Adipocyte (in vitro differentiated cells): Measurements from ENCODE around the gene PTBP3.

Source experiments
- DNase-seq: peaks from one replicate; pipeline ENCODE4 v3.0.0-alpha.2; 2015; ENCODE audit warnings: low read depth
- H3K27me3 ChIP-seq: replicated peaks from 2 replicates; pipeline ENCODE4 v1.7.0; 2013; ENCODE audit warnings: mild to moderate bottlenecking, low read length, moderate library complexity; ENCODE audit not compliant: control insufficient read depth, insufficient read depth
- H3K36me3 ChIP-seq: 2 replicates; pipeline ENCODE4 v1.7.0; 2013; ENCODE audit warnings: low read length, mild to moderate bottlenecking, moderate library complexity; ENCODE audit not compliant: control insufficient read depth, insufficient read depth, severe bottlenecking
- H3K4me1 ChIP-seq: 2 replicates; pipeline ENCODE4 v1.7.0; 2013; ENCODE audit warnings: mild to moderate bottlenecking, low read length, moderate library complexity; ENCODE audit not compliant: control insufficient read depth, insufficient read depth
- H3K4me3 ChIP-seq: 2 replicates; pipeline ENCODE4 v1.7.0; 2013; ENCODE audit warnings: mild to moderate bottlenecking, low read length, moderate library complexity
- H3K9ac ChIP-seq: 2 replicates; pipeline ENCODE4 v1.7.0; 2013; ENCODE audit warnings: mild to moderate bottlenecking, low read length, moderate library complexity
- H3K9me3 ChIP-seq: 2 replicates; pipeline ENCODE4 v1.7.0; 2013; ENCODE audit warnings: mild to moderate bottlenecking, low read length, moderate library complexity; ENCODE audit not compliant: control insufficient read depth

PTBP3 gene

GRCh38 chr9:112233769-112234168 is 99.7 kb downstream of the PTBP3 start:
- Histone ChIP-seq H3K36me3 (peaks cover 7% of the 10 kb centered on the region), H3K27me3 (no peaks in the 10 kb centered on the region), H3K9me3 (no peaks in the 10 kb centered on the region), H3K9ac (peak overlapping the region; percentile 28), H3K4me1 (peaks cover 12% of the 10 kb centered on the region), H3K4me3 (no peak overlapping the region)
- DNase-seq: peak; percentile 79

GRCh38 chr9:112232233-112232632 is 101.2 kb downstream of the PTBP3 start:
- Histone ChIP-seq H3K9me3 (no peaks in the 10 kb centered on the region), H3K4me1 (peaks cover 12% of the 10 kb centered on the region), H3K4me3 (no peak overlapping the region), H3K36me3 (peaks cover 18% of the 10 kb centered on the region), H3K27me3 (no peaks in the 10 kb centered on the region), H3K9ac (no peak overlapping the region)
- DNase-seq: no peak

GRCh38 chr9:112226091-112226490 is 107.3 kb downstream of the PTBP3 start:
- Histone ChIP-seq H3K9ac (no peak overlapping the region), H3K9me3 (no peaks in the 10 kb centered on the region), H3K4me3 (no peak overlapping the region), H3K4me1 (peaks cover 9% of the 10 kb centered on the region), H3K36me3 (peaks cover 68% of the 10 kb centered on the region), H3K27me3 (no peaks in the 10 kb centered on the region)
- no peak for DNase-seq

DNA sequence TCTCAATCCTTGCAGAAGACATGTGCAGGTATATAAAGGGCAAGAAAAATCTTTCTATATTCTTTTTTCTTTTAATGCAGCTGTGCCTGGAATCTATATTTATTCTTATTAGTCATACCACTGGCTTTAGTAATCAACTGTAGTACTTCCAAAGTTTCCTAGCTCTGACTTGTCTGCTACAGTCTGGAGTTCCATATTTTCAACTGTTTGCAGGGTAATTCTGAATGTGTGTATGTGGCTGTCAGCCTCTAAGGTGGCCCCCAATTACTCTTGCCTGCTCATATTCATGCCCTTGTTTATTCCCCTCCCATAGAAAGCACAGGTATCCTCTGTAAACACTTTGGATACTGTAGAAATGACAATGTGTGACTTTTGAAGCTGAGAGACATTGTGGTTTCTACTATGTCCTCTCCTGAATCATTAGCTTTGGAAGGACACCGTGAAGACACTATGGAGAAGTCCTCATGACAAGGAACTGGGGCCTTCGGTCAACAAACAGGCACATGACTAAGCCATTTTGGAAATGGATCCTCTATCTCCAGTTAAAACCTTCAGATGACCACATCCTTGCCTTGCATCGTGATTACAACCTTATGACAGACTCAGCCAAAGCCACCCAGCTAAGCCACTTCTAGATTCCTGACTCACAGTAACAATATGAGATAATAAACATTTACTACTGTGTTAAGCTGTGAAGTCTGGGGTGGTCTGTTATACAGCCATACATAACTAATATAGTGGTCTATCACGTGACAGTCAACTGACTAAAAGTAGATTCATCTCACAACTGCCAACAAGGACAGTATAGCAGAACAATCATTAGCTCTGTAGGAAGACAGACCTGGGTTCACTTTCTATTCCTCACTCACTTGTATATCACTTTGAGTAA is 108.8 kb downstream of the PTBP3 start:
- Histone ChIP-seq H3K9me3 (no peaks in the 10 kb centered on the region), H3K36me3 (peaks cover 62% of the 10 kb centered on the region)
- DNase-seq: peak; percentile 39

DNA sequence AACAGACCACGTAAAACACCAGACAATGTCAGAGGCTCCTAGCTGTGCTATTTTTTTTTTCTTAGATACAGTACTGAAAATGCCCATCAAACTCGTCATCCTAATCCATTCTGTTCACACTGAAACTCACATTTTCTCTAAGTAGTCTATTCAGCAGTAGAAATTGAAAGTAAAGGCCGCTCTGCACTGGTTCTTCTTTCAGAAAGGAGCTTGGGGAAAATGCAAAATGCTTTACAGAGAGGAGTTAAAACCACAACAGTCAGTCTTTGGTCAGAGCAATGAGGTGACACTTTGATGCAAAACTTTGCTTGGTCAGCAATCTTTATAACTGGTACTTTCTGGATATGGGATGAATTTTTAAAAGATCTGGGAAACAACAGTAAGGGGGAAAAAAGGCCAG is 114.5 kb downstream of the PTBP3 start:
- Histone ChIP-seq H3K27me3 (no peaks in the 10 kb centered on the region), H3K4me1 (no peaks in the 10 kb centered on the region), H3K36me3 (peaks cover 60% of the 10 kb centered on the region), H3K4me3 (no peak overlapping the region), H3K9ac (no peak overlapping the region), H3K9me3 (no peaks in the 10 kb centered on the region)
- DNase-seq: no peak

More for the DNA sequence above, 108.8 kb downstream of the PTBP3 start:
- Histone ChIP-seq H3K9ac (no peak overlapping the region), H3K4me1 (peaks cover 9% of the 10 kb centered on the region), H3K4me3 (no peak overlapping the region), H3K27me3 (no peaks in the 10 kb centered on the region)

DNA sequence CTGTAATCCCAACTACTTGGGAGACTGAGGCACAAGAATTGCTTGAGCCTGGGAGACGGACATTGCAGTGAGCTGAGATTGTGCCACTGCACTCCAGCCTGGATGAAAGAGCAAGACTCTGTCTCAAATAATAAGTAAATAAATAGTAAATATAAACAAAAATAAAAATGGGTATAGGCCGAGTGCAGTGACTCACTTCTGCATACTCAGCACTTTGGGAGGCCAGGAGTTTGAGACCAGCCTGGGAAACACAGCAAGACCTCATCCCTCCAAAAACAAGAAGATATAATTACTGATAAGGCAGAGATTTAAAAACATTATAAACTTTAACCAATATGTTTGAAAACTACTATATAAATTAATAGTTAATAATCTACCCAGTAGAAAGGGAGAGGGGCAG is 120.5 kb downstream of the PTBP3 start:
- H3K27me3 ChIP-seq: no peaks in the 10 kb centered on the region
- H3K9me3 ChIP-seq: peaks cover 8% of the 10 kb centered on the region
- H3K4me1 ChIP-seq: no peaks in the 10 kb centered on the region
- H3K4me3 ChIP-seq: no peak overlapping the region
- H3K36me3 ChIP-seq: peaks cover 72% of the 10 kb centered on the region
- DNase-seq: no peak
- H3K9ac ChIP-seq: no peak overlapping the region

- no peak for DNase-seq
- Histone ChIP-seq H3K36me3 (peaks cover 53% of the 10 kb centered on the region), H3K4me1 (peaks cover 10% of the 10 kb centered on the region)
Measured at GRCh38 chr9:112207451-112207850, 126.0 kb downstream of the PTBP3 start.

DNA sequence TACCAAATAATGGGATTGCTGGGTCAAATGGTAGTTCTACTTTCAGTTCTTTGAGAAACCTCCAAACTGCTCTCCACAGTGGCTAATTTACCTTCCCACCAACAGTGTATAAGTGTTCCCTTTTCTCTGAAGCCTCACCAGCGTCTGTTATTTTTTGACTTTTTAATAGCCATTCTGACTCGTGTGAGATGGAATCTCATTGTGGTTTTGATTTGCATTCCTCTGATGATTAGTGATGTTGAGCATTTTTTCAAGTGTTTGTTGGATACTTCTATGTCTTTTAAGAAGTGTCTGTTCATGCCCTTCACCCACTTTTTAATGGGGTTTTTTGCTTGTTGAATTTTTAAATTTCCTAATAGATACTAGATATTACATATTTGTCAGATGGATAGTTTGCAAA is 129.9 kb downstream of the PTBP3 start:
- no peak for DNase-seq
- H3K4me3 ChIP-seq: no peak overlapping the region
- H3K36me3 ChIP-seq: peaks cover 23% of the 10 kb centered on the region
- peaks cover 20% of the 10 kb centered on the region for H3K9me3 ChIP-seq
- peaks cover 10% of the 10 kb centered on the region for H3K4me1 ChIP-seq
- no peaks in the 10 kb centered on the region for H3K27me3 ChIP-seq
- H3K9ac ChIP-seq: no peak overlapping the region

More at GRCh38 chr9:112207451-112207850, 126.0 kb downstream of the PTBP3 start:
- Histone ChIP-seq H3K9me3 (peaks cover 22% of the 10 kb centered on the region), H3K9ac (no peak overlapping the region), H3K27me3 (no peaks in the 10 kb centered on the region), H3K4me3 (peak overlapping the region; percentile 34)

DNA sequence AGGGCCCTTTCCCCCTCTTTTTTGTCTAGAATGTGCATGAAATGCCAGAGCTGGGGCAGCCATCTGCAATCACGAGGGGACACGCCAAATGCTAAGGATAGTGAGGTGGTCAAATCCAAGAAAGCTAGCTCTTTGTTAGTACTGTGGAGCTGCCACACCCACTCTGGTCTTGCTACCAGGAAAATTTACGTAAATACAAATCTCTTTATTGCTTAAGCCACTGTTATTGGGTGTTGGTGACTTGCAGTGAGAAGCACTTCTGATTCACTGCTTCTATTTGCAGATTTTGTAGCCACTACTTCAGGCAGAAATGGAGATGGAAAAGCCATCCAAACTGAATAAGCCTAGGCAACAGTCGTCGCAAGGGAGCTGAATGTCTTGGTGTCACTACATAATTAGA is 132.7 kb downstream of the PTBP3 start:
- H3K9ac ChIP-seq: no peak overlapping the region
- no peak for DNase-seq
- no peaks in the 10 kb centered on the region for H3K27me3 ChIP-seq
- H3K4me3 ChIP-seq: no peak overlapping the region
- no peaks in the 10 kb centered on the region for H3K9me3 ChIP-seq
- peaks cover 10% of the 10 kb centered on the region for H3K4me1 ChIP-seq
- no peaks in the 10 kb centered on the region for H3K36me3 ChIP-seq

DNA sequence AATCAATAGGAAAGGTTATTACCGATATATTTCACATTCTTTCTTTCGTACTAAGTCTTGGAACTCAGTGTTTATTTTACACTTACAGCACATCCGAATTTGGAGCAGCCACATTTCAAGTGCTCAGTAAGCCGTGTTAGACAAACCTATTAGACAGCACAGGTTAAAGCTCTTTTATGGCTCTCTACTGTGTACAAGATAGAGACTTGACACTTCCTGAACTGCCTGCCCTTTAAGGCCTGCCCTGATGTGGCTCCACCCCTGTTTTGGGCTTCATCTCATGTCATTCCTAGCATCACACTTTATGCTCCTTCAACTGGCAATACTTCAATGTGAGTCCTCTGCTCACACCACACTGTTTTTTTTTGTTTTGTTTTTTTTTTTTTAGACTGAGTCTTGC is 134.8 kb downstream of the PTBP3 start:
- DNase-seq: no peak
- Histone ChIP-seq H3K9me3 (no peaks in the 10 kb centered on the region), H3K4me1 (peaks cover 22% of the 10 kb centered on the region), H3K27me3 (no peaks in the 10 kb centered on the region), H3K4me3 (no peak overlapping the region), H3K36me3 (no peaks in the 10 kb centered on the region), H3K9ac (no peak overlapping the region)

DNA sequence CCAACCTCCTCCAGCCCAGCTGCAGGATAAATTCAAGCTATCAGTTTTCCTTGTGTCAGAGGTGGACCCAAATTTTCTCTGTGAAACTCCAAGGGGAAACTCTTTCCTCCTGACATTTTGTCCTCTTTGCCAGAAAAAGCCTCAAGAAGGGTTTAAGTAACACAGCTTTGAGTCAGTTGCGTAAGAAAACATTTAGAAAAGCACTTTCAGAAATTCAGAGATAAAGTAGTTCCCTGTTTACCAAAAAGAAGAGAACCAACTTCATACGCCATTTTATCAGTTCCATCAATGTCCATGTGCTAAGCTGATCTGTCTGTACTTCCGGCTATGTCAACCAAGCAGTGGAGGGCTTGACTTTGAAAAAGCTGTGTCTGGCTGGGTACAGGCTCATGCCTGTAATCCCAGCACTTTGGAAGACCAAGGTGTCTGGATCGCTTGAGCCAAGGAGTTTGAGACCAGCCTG is 138.4 kb downstream of the PTBP3 start:
- Histone ChIP-seq H3K9me3 (no peaks in the 10 kb centered on the region), H3K4me3 (no peak overlapping the region), H3K4me1 (peaks cover 18% of the 10 kb centered on the region), H3K36me3 (no peaks in the 10 kb centered on the region), H3K27me3 (no peaks in the 10 kb centered on the region), H3K9ac (no peak overlapping the region)
- DNase-seq: peak; percentile 59
